ENCODE measurements around the gene TSPAN18.

The TSPAN18 gene

DNA sequence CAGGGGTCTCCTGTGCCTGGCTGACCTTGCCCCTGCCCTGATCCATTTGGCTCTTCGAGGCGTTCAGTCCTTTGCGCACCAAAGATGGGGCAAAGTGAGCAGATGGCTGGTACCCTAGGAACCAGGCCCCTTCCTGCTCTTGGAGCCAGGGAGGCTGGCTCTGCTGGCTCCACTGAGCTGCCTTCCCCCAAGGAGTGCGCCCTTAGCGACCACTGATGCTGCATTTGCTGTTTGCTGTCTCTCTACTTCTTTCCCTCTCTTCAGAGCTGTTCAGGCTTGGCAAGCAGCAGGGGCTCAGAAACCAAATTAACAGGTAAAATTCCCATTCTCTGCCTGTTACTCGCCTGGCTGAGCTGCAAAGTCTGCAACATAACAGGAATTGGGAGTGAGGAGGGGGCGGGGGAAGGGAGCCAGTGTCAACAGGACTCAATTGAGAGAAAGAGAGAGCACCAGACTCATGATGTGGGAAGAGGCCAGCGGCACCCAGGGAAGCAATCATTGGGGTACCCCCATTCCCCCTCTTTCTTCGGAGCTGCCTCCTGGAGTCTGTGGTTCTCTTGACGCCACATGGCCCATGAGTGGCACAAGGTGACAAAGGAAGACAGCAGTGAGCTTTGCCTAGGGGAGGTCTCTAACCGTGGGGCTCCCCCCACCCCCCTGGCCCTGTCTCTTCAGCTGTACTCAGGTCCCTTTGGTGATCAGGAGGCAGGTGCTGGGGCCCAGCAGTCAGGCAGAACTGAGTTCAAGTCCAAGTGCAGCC is 121.6 kb downstream of the TSPAN18 start:
- H3K9me3 ChIP-seq (ENCODE audit: control insufficient read depth, insufficient read depth, low read depth, low read length) = no peaks in the 10 kb centered on the region
- ChIA-PET POLR2A (no interaction called here), CTCF (interaction anchor here (0.6 to 1.0 kb wide), 6 partner anchors 14 to 336 kb away, joined by 3 read pairs; no protein-coding TSS in a partner anchor)
- TF ChIP-seq ZNF239 (tag by site-specific recombination; IDR thresholded peaks at IDR 0.05) (no peak), REPIN1 (tag by site-specific recombination; IDR thresholded peaks at IDR 0.05; ENCODE audit: low read depth) (no peak), WT1 (tag by site-specific recombination; IDR thresholded peaks at IDR 0.05) (no peak), SCRT2 (tag by site-specific recombination; IDR thresholded peaks at IDR 0.05) (no peak), ZNF677 (tag by site-specific recombination; IDR thresholded peaks at IDR 0.05) (no peak), BCL11B (tag by site-specific recombination; IDR thresholded peaks at IDR 0.05; ENCODE audit: low read depth) (no peak), ZNF391 (tag by site-specific recombination; IDR thresholded peaks at IDR 0.05; ENCODE audit: borderline replicate concordance, low read depth) (no peak), ZNF121 (tag by site-specific recombination; IDR thresholded peaks at IDR 0.05) (no peak), MZF1 (tag by site-specific recombination; IDR thresholded peaks at IDR 0.05; ENCODE audit: borderline replicate concordance) (no peak), ZNF626 (tag by site-specific recombination; IDR thresholded peaks at IDR 0.05) (no peak), ZNF76 (tag by site-specific recombination; IDR thresholded peaks at IDR 0.05; ENCODE audit: borderline replicate concordance, low read depth) (no peak), SALL2 (tag by site-specific recombination; IDR thresholded peaks at IDR 0.05; ENCODE audit: borderline replicate concordance) (no peak), ZNF223 (tag by site-specific recombination; IDR thresholded peaks at IDR 0.05) (no peak), FEZF1 (tag by site-specific recombination; IDR thresholded peaks at IDR 0.05) (no peak), ZFP41 (tag by site-specific recombination; IDR thresholded peaks at IDR 0.05; ENCODE audit: borderline replicate concordance) (no peak), ZNF366 (tag by site-specific recombination; conservative IDR thresholded peaks at IDR 0.05) (no peak)
- TF ChIP-seq, protein P1, sequence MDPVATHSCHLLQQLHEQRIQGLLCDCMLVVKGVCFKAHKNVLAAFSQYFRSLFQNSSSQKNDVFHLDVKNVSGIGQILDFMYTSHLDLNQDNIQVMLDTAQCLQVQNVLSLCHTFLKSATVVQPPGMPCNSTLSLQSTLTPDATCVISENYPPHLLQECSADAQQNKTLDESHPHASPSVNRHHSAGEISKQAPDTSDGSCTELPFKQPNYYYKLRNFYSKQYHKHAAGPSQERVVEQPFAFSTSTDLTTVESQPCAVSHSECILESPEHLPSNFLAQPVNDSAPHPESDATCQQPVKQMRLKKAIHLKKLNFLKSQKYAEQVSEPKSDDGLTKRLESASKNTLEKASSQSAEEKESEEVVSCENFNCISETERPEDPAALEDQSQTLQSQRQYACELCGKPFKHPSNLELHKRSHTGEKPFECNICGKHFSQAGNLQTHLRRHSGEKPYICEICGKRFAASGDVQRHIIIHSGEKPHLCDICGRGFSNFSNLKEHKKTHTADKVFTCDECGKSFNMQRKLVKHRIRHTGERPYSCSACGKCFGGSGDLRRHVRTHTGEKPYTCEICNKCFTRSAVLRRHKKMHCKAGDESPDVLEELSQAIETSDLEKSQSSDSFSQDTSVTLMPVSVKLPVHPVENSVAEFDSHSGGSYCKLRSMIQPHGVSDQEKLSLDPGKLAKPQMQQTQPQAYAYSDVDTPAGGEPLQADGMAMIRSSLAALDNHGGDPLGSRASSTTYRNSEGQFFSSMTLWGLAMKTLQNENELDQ (tag by site-specific recombination; IDR thresholded peaks at IDR 0.05; ENCODE audit: low read depth) = no peak
- TF ChIP-seq, protein P2, sequence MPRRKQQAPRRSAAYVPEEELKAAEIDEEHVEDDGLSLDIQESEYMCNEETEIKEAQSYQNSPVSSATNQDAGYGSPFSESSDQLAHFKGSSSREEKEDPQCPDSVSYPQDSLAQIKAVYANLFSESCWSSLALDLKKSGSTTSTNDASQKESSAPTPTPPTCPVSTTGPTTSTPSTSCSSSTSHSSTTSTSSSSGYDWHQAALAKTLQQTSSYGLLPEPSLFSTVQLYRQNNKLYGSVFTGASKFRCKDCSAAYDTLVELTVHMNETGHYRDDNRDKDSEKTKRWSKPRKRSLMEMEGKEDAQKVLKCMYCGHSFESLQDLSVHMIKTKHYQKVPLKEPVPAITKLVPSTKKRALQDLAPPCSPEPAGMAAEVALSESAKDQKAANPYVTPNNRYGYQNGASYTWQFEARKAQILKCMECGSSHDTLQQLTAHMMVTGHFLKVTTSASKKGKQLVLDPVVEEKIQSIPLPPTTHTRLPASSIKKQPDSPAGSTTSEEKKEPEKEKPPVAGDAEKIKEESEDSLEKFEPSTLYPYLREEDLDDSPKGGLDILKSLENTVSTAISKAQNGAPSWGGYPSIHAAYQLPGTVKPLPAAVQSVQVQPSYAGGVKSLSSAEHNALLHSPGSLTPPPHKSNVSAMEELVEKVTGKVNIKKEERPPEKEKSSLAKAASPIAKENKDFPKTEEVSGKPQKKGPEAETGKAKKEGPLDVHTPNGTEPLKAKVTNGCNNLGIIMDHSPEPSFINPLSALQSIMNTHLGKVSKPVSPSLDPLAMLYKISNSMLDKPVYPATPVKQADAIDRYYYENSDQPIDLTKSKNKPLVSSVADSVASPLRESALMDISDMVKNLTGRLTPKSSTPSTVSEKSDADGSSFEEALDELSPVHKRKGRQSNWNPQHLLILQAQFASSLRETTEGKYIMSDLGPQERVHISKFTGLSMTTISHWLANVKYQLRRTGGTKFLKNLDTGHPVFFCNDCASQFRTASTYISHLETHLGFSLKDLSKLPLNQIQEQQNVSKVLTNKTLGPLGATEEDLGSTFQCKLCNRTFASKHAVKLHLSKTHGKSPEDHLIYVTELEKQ (tag by site-specific recombination; IDR thresholded peaks at IDR 0.05; ENCODE audit: borderline replicate concordance) = no peak
- TF ChIP-seq, protein P3, sequence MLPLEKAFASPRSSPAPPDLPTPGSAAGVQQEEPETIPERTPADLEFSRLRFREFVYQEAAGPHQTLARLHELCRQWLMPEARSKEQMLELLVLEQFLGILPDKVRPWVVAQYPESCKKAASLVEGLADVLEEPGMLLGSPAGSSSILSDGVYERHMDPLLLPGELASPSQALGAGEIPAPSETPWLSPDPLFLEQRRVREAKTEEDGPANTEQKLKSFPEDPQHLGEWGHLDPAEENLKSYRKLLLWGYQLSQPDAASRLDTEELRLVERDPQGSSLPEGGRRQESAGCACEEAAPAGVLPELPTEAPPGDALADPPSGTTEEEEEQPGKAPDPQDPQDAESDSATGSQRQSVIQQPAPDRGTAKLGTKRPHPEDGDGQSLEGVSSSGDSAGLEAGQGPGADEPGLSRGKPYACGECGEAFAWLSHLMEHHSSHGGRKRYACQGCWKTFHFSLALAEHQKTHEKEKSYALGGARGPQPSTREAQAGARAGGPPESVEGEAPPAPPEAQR (tag by site-specific recombination; IDR thresholded peaks at IDR 0.05) = no peak
- H3K36me3 ChIP-seq (ENCODE audit: control insufficient read depth in 2 of 2, insufficient read depth in 1 of 2, low read length in 2 of 2) = no peaks in the 10 kb centered on the region
- H3K4me1 ChIP-seq (ENCODE audit: control insufficient read depth, insufficient read depth, low read length) = no peaks in the 10 kb centered on the region
- no peak overlapping the region for H3K27ac ChIP-seq (ENCODE audit: extremely low read depth, low read depth, low read length)
- H3K4me3 ChIP-seq (ENCODE audit: low read depth, low read length) = no peak overlapping the region
